Astrocyte (in vitro differentiated cells and primary cell): ENCODE results near the gene GOLGA6B. TPM values are rescaled to one million over a fixed set of nuclear protein-coding genes. Genes with fewer than 3 reads are reported as not detected.
"Not testable (repeated sequence)": the region's sequence is repeated elsewhere in the genome, so short reads cannot be mapped to it uniquely, and the experiment has no call there.

Experiments
- DNase-seq: peaks from one replicate; pipeline ENCODE4 v3.0.0-alpha.2; 2010; ENCODE audit warnings: low read depth
- FAIRE-seq: peaks from 2 replicates; lab custom pipeline; 2011; peaks lifted over from hg19 to GRCh38; lab: Jason Lieb, UNC
- H2AFZ ChIP-seq: 2 replicates; pipeline ENCODE4 v1.6.0; 2012; ENCODE audit warnings: low read depth, low read length, inconsistent platforms
- H3K27ac ChIP-seq: 2 replicates; pipeline ENCODE4 v1.5.1; 2011; ENCODE audit warnings: low read depth, low read length, inconsistent platforms
- H3K27me3 ChIP-seq: 2 replicates; pipeline ENCODE4 v1.6.0; 2011; ENCODE audit warnings: low read length, inconsistent platforms; ENCODE audit not compliant: insufficient read depth
- H3K36me3 ChIP-seq: 2 replicates; pipeline ENCODE4 v1.5.1; 2011; ENCODE audit warnings: low read length, inconsistent platforms; ENCODE audit not compliant: insufficient read depth
- H3K4me1 ChIP-seq: 2 replicates; pipeline ENCODE4 v1.5.1; 2011; ENCODE audit warnings: low read length, inconsistent platforms; ENCODE audit not compliant: insufficient read depth
- H3K4me2 ChIP-seq: 2 replicates; pipeline ENCODE4 v1.6.0; 2012; ENCODE audit warnings: low read length, inconsistent platforms
- H3K4me3 ChIP-seq: 2 replicates; pipeline ENCODE4 v1.5.1; 2011; ENCODE audit warnings: low read depth, mild to moderate bottlenecking, low read length, inconsistent platforms; ENCODE audit not compliant: insufficient read depth
- H3K79me2 ChIP-seq: 2 replicates; pipeline ENCODE4 v1.6.0; 2012; ENCODE audit warnings: mild to moderate bottlenecking, low read length, inconsistent platforms; ENCODE audit not compliant: insufficient read depth
- H3K9ac ChIP-seq: 2 replicates; pipeline ENCODE4 v1.6.0; 2012; ENCODE audit warnings: mild to moderate bottlenecking, low read length, inconsistent platforms
- H3K9me3 ChIP-seq: 2 replicates; pipeline ENCODE4 v1.5.1; 2012; ENCODE audit warnings: low read depth, mild to moderate bottlenecking, low read length, inconsistent platforms; ENCODE audit not compliant: insufficient read depth
- H4K20me1 ChIP-seq: 2 replicates; pipeline ENCODE4 v1.6.0; 2012; ENCODE audit warnings: low read length, inconsistent platforms; ENCODE audit not compliant: insufficient read depth
- H3K27ac Mint-ChIP-seq: one replicate; pipeline ENCODE4 v1.8.0; 2021; ENCODE audit warnings: mild to moderate bottlenecking, mixed read lengths; ENCODE audit not compliant: unreplicated experiment
- H3K27me3 Mint-ChIP-seq: one replicate; pipeline ENCODE4 v1.8.0; 2021; ENCODE audit warnings: low read depth, mixed read lengths; ENCODE audit not compliant: unreplicated experiment
- H3K36me3 Mint-ChIP-seq: one replicate; pipeline ENCODE4 v1.8.0; 2021; ENCODE audit warnings: low read depth, mixed read lengths; ENCODE audit not compliant: unreplicated experiment
- H3K4me1 Mint-ChIP-seq: one replicate; pipeline ENCODE4 v1.8.0; 2021; ENCODE audit warnings: low read depth, mixed read lengths; ENCODE audit not compliant: unreplicated experiment
- H3K4me3 Mint-ChIP-seq: one replicate; pipeline ENCODE4 v1.8.0; 2021; ENCODE audit warnings: mild to moderate bottlenecking, moderate library complexity, mixed read lengths; ENCODE audit not compliant: unreplicated experiment
- H3K9me3 Mint-ChIP-seq: one replicate; pipeline ENCODE4 v1.8.0; 2021; ENCODE audit warnings: mild to moderate bottlenecking, mixed read lengths; ENCODE audit not compliant: unreplicated experiment
- EZH2 ChIP-seq: IDR thresholded peaks from 2 replicates; pipeline ENCODE4 v1.6.1; 2012; ENCODE audit warnings: mild to moderate bottlenecking, low read length, inconsistent platforms; ENCODE audit not compliant: insufficient read depth
- total RNA-seq: library from RNA; stranded (reverse); gene quantifications from 2 replicates; pipeline ENCODE4 v1.2.1, GENCODE V29; 2021
- TF ChIP-seq, protein P1 (sequence below): IDR thresholded peaks from 2 replicates; pipeline ENCODE4 v1.5.1; 2011; ENCODE audit warnings: low read depth, mild to moderate bottlenecking, inconsistent platforms, low read length, moderate library complexity; ENCODE audit not compliant: insufficient read depth

The GOLGA6B gene
- total RNA-seq, 1 donor from 2014 or later: not detected

DNA sequence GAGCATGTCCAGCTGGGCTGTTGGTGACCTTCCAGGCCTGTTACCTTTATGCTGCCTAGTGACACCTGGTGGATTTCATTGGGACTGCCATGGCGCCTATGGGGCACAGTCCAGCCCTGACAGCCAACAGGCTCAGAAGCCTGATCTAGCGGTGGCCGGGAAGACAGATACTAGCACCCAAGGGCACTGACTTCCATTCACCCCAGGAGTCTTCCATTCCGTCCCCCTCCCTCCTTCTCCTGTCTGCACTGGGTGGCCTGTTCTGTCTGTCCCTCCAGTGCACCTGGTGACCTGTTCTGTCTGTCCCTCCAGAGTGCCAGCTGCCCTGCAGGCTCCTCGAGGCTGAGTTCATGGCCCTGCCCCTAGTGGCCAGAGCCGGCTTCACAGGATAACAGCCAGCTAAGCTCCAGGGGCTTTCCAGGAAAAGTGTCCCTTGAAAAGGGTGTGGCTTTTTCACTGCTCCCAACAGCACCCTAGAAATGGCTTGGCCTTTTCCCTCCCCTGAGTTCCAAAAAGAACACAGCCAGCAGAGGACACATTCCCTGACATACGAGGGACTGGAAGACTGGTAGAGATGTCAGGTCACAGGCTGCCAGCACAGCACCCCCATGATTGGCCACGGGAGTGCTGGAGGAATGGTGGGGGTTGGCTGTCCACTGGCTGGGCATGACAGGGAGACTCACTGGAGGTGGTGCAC lies 16.3 kb downstream of the GOLGA6B start:
- H3K27ac ChIP-seq, H3K27me3 Mint-ChIP-seq, H3K79me2 ChIP-seq, H3K36me3 Mint-ChIP-seq, H3K9me3 Mint-ChIP-seq, H3K4me1 Mint-ChIP-seq, H3K9me3 ChIP-seq, H3K9ac ChIP-seq, H3K4me1 ChIP-seq, H4K20me1 ChIP-seq, H3K27me3 ChIP-seq, H3K36me3 ChIP-seq, FAIRE-seq, H3K4me3 ChIP-seq: not testable (repeated sequence)
- peak overlapping the region; percentile 2 for H3K27ac Mint-ChIP-seq
- TF ChIP-seq, protein P1, sequence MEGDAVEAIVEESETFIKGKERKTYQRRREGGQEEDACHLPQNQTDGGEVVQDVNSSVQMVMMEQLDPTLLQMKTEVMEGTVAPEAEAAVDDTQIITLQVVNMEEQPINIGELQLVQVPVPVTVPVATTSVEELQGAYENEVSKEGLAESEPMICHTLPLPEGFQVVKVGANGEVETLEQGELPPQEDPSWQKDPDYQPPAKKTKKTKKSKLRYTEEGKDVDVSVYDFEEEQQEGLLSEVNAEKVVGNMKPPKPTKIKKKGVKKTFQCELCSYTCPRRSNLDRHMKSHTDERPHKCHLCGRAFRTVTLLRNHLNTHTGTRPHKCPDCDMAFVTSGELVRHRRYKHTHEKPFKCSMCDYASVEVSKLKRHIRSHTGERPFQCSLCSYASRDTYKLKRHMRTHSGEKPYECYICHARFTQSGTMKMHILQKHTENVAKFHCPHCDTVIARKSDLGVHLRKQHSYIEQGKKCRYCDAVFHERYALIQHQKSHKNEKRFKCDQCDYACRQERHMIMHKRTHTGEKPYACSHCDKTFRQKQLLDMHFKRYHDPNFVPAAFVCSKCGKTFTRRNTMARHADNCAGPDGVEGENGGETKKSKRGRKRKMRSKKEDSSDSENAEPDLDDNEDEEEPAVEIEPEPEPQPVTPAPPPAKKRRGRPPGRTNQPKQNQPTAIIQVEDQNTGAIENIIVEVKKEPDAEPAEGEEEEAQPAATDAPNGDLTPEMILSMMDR: peak; percentile 65
- peak overlapping the region; percentile 60 for H3K4me3 Mint-ChIP-seq
- Histone ChIP-seq H3K4me2 (peak overlapping the region; percentile 85), H2AFZ (peak overlapping the region; percentile 90)
- DNase-seq: peak; percentile 24

DNA sequence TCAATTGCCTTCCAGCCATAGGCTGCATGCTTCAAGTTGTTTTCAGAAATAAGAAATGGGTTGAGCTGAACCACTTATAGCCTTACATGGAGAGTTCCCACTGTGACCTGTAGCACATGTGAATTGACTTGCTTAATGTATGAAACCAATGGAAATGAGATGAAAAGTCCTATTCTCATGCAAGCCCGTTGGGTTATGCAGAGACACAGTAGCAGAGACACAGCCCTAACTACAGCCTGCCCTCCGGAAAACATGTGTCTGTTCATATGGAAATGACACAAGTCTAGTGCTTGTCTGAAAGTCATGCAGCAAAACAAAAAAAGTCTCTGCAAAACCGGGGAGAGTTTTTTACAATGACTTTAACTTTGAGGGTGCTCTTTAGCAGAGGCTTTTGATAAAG lies 17.0 kb downstream of the GOLGA6B start:
- Histone ChIP-seq H3K9ac (no peak overlapping the region), H3K27ac (no peak overlapping the region), H3K4me3 (no peak overlapping the region), H3K27me3 (peaks cover 7% of the 10 kb centered on the region), H4K20me1 (no peaks in the 10 kb centered on the region), H3K4me1 (no peaks in the 10 kb centered on the region), H3K9me3 (no peaks in the 10 kb centered on the region), H2AFZ (no peak overlapping the region), H3K4me2 (no peak overlapping the region), H3K36me3 (no peaks in the 10 kb centered on the region), H3K79me2 (no peaks in the 10 kb centered on the region)
- TF ChIP-seq, protein P1: no peak
- Mint-ChIP-seq H3K36me3 (no peaks in the 10 kb centered on the region), H3K4me3 (no peak overlapping the region), H3K27me3 (no peaks in the 10 kb centered on the region), H3K9me3 (no peaks in the 10 kb centered on the region), H3K27ac (no peak overlapping the region), H3K4me1 (peaks cover 5% of the 10 kb centered on the region)
- FAIRE-seq: no peak
- DNase-seq: no peak

DNA sequence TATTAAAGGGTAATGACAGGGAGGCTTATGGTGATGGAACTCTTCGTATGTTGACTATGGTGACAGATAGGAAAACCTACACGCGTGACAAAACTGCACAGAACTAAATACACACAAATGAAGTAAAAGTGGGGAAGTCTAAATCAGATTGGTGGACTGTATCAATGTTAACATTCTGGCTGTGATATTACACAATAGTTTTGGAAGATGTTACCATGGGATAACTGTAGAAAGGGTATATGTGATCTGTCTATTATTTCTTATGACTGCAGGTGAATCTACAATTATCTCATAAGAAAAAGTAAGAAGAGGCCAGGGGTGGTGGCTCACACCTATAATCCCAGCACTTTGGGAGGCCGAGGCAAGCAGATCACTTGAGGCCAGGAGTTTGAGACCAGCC lies 22.3 kb downstream of the GOLGA6B start:
- Mint-ChIP-seq H3K9me3 (no peaks in the 10 kb centered on the region), H3K27me3 (peaks cover 22% of the 10 kb centered on the region), H3K27ac (no peak overlapping the region), H3K4me1 (no peaks in the 10 kb centered on the region), H3K36me3 (no peaks in the 10 kb centered on the region), H3K4me3 (no peak overlapping the region)
- no peaks in the 10 kb centered on the region for H3K79me2 ChIP-seq
- H4K20me1 ChIP-seq: no peaks in the 10 kb centered on the region
- H3K4me3 ChIP-seq: no peak overlapping the region
- H2AFZ ChIP-seq: no peak overlapping the region
- peaks cover 28% of the 10 kb centered on the region for H3K27me3 ChIP-seq
- H3K4me2 ChIP-seq: no peak overlapping the region
- no peaks in the 10 kb centered on the region for H3K9me3 ChIP-seq
- TF ChIP-seq EZH2: no peak
- TF ChIP-seq, protein P1: no peak
- DNase-seq (no peak), FAIRE-seq (no peak)
- H3K9ac ChIP-seq: no peak overlapping the region
- no peak overlapping the region for H3K27ac ChIP-seq
- no peaks in the 10 kb centered on the region for H3K4me1 ChIP-seq
- H3K36me3 ChIP-seq: no peaks in the 10 kb centered on the region
